DND-41 (cell line): ENCODE data around the gene TMEM14A.

Experiments used
- ATAC-seq: fragments of 200-7000 bp; cut with Tn5 transposase; 3 replicates; pipeline ENCODE4 v1.9.1; 2021; ENCODE audit warnings: low read depth; ENCODE audit not compliant: insufficient read depth
- DNase-seq: peaks from one replicate; pipeline ENCODE4 v3.0.0-alpha.2; 2020
- H2AFZ ChIP-seq: 2 replicates; pipeline ENCODE4 v1.6.0; 2012; ENCODE audit warnings: low read depth, low read length
- H3K27ac ChIP-seq: 2 replicates; pipeline ENCODE4 v1.5.1; 2012; ENCODE audit warnings: low read length, inconsistent platforms
- H3K27me3 ChIP-seq: fragments of 200-600 bp; sonication (generic); 2 replicates; pipeline ENCODE4 v1.6.0; 2012; ENCODE audit warnings: low read length, mild to moderate bottlenecking, inconsistent platforms; ENCODE audit not compliant: insufficient read depth, poor library complexity
- H3K36me3 ChIP-seq: 2 replicates; pipeline ENCODE4 v1.5.1; 2012; ENCODE audit warnings: low read length, inconsistent platforms; ENCODE audit not compliant: insufficient read depth
- H3K4me1 ChIP-seq: 2 replicates; pipeline ENCODE4 v1.5.1; 2012; ENCODE audit warnings: mild to moderate bottlenecking, low read length; ENCODE audit not compliant: insufficient read depth
- H3K4me2 ChIP-seq: 2 replicates; pipeline ENCODE4 v1.6.0; 2012; ENCODE audit warnings: mild to moderate bottlenecking, moderate library complexity, low read length, inconsistent platforms; ENCODE audit not compliant: insufficient read depth
- H3K4me3 ChIP-seq, 2 experiments: fragments of 200-600 bp in 1 of 2; shearing (Covaris generic) in 1 of 2; 2 replicates each; pipeline ENCODE4 v1.5.1; 2012 to 2016; ENCODE audit warnings: inconsistent platforms in 2 of 2, low read length in 2 of 2, mild to moderate bottlenecking in 2 of 2, low read depth in 1 of 2, moderate library complexity in 1 of 2
- H3K79me2 ChIP-seq: 2 replicates; pipeline ENCODE4 v1.6.0; 2012; ENCODE audit warnings: low read length, inconsistent platforms; ENCODE audit not compliant: insufficient read depth
- H3K9ac ChIP-seq: 2 replicates; pipeline ENCODE4 v1.6.0; 2012; ENCODE audit warnings: low read depth, mild to moderate bottlenecking, inconsistent platforms, low read length, moderate library complexity
- H3K9me3 ChIP-seq: 2 replicates; pipeline ENCODE4 v1.5.1; 2012; ENCODE audit warnings: low read length, moderate library complexity, mild to moderate bottlenecking, inconsistent platforms; ENCODE audit not compliant: insufficient read depth, severe bottlenecking
- H4K20me1 ChIP-seq: 2 replicates; pipeline ENCODE4 v1.6.0; 2012; ENCODE audit warnings: low read length; ENCODE audit not compliant: insufficient read depth
- CTCF ChIP-seq: IDR thresholded peaks from 2 replicates; pipeline ENCODE4 v1.5.1; 2012; ENCODE audit warnings: borderline replicate concordance, low read length, moderate library complexity, mild to moderate bottlenecking; ENCODE audit not compliant: poor library complexity, severe bottlenecking; ENCODE audit errors: extremely low read depth
- EZH2 ChIP-seq: IDR thresholded peaks from 3 replicates; pipeline ENCODE4 v1.6.1; 2012; ENCODE audit warnings: borderline replicate concordance, low read depth, mild to moderate bottlenecking, moderate library complexity, low read length, inconsistent platforms; ENCODE audit not compliant: severe bottlenecking

TMEM14A gene

GRCh38 chr6:52735071-52735470 is 64.2 kb downstream of the TMEM14A start:
- H3K9me3 ChIP-seq: no peaks in the 10 kb centered on the region
- no peak overlapping the region for H2AFZ ChIP-seq
- H3K4me1 ChIP-seq: no peaks in the 10 kb centered on the region
- H3K27ac ChIP-seq: no peak overlapping the region
- H3K27me3 ChIP-seq: no peaks in the 10 kb centered on the region
- H3K36me3 ChIP-seq: no peaks in the 10 kb centered on the region
- H3K4me2 ChIP-seq: no peak overlapping the region
- no peaks in the 10 kb centered on the region for H4K20me1 ChIP-seq
- ATAC-seq (no peak), DNase-seq (no peak)
- no peaks in the 10 kb centered on the region for H3K79me2 ChIP-seq
- TF ChIP-seq CTCF (no peak), EZH2 (no peak)
- H3K4me3 ChIP-seq: no peak overlapping the region
- H3K9ac ChIP-seq: no peak overlapping the region

GRCh38 chr6:52736145-52736544 is 65.2 kb downstream of the TMEM14A start:
- H3K4me3 ChIP-seq: no peak overlapping the region
- no peaks in the 10 kb centered on the region for H3K9me3 ChIP-seq
- no peaks in the 10 kb centered on the region for H3K36me3 ChIP-seq
- no peak for ATAC-seq
- H3K27me3 ChIP-seq: no peaks in the 10 kb centered on the region
- no peak overlapping the region for H3K9ac ChIP-seq
- TF ChIP-seq CTCF (no peak), EZH2 (no peak)
- no peaks in the 10 kb centered on the region for H3K79me2 ChIP-seq
- H2AFZ ChIP-seq: no peak overlapping the region
- H4K20me1 ChIP-seq: no peaks in the 10 kb centered on the region
- no peak for DNase-seq
- no peak overlapping the region for H3K4me2 ChIP-seq
- H3K4me1 ChIP-seq: no peaks in the 10 kb centered on the region
- no peak overlapping the region for H3K27ac ChIP-seq
